Fibroblast of skin of right biceps (primary cell): ENCODE measurements around the gene EPB41.

Experiments used
- DNase-seq: peaks from one replicate; pipeline ENCODE4 v3.0.0-alpha.2; 2013

The EPB41 gene

GRCh38 chr1:28891256-28891655 is 23.1 kb upstream of the EPB41 start:
- no peak for DNase-seq

- DNase-seq: peak; percentile 62
These were observed 20.8 kb upstream of the EPB41 start for GRCh38 chr1:28893403-28894102.

DNA sequence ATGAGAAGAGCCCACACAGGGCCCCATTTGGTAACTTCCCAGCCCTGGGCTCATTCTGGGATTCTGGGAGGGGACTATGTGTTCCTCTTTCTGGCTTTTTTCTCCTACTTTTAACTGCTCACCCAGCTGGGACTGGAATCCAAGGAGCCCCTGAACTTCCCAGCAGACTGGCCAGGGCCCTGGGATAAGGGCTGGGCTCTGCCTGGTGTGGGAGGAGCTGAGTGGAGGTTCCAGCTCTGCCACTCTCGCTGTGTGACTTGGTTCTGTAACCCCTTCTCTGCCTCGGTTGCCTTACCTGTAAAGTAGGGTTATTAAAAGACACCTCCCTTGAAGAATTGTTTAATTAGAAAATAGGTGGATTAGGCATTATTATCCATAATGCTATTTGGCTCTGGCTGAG is 19.6 kb upstream of the EPB41 start:
- DNase-seq: no peak

- DNase-seq: peak; percentile 29
These were observed 18.3 kb upstream of the EPB41 start for GRCh38 chr1:28895896-28896608.

DNA sequence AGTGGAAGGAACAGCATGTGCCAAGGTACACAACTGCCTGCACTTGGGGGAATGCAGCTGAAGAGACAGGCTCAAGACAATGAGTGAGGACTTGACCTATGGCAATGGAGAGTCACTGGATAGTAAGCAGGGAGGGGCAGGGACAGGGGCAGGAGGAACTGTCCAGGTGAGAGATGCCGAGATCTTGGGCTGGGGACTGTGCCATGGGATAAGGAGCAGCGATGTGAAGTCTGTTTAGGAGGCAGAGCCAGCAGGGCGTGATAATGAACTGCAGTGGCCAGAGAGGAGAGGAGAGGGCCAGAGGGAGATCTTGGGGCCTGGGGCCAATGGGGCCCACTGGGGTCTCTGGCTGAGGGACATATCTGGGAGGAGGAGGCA is 17.8 kb upstream of the EPB41 start:
- no peak for DNase-seq

DNA sequence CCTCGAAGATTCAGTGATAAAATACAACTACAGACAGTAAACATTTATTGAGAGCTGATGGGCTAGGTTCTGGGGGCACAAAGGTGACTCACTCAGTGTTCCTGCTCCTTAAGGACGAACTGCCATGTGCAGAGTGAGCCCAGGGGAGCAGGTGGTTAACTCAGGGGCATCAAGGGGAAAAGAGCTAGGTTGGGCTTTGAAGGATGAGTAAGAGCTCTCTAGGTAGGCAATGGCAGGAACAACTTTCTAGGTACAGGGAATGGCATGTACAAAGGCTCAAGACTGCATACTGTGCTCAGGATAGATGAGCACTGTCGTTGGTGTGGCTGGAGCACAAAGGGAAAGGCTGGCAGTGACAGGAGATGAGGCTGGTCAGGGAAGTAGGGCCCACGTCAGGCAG is 16.6 kb upstream of the EPB41 start:
- DNase-seq: no peak

- no peak for DNase-seq
These were observed 15.9 kb upstream of the EPB41 start for GRCh38 chr1:28898405-28898881.

GRCh38 chr1:28899267-28899666 is 15.1 kb upstream of the EPB41 start:
- no peak for DNase-seq

- DNase-seq: no peak
These were observed 13.8 kb upstream of the EPB41 start for GRCh38 chr1:28900562-28900961.

DNA sequence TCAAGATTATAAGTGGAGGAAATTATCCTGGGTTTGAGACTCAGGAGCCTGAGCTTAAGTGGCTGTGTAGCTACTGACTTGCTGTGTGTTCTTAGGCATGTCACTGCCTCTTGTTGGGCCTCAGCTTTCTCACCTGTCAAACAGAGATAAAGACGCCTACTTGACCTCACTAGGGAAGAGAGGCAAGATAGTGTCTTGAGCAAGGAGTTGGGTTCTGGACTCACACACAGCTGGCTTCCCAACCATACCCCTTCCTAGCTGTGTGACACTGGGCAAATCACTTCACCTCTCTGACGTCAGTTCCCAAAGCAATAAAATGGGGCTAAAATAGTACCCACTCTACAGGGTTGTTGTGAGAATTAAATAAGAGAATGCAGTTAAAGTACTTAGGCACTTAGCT is 11.6 kb upstream of the EPB41 start:
- no peak for DNase-seq

DNA sequence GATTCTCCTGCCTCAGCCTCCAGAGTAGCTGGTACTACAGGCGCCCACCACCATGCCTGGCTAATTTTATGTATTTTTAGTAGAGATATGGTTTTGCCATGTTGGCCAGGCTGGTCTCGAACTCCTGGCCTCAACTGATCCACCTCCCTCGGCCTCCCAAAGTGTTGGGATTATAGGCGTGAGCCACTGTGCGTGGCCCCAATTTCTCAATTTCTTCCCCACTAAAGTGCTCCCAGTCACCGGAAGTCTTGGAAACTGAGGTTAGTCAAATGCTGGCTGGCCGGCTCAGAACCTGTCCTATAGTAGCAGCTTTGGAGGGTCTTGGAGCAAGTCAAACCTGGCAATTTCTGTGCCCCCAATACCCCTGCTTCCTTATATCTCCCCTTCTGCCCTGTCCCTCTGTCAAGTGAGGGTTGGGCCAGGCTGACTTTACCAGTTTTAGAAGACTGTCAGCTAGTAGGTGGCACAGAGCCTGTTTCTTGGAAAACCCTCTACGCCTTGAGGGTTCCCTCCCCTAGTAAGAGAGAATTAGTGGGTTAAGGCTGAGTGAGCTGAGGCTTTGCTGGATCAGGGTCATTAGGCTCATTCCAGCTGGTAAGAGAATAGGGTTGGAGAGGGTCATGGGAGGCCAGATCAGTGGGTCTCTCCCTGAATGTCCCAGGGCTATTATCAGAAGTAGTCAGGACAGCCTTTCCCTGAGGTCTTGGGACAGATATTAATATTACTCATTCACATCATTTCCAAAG is 8.3 kb upstream of the EPB41 start:
- no peak for DNase-seq

GRCh38 chr1:28909198-28909597 is 5.2 kb upstream of the EPB41 start:
- no peak for DNase-seq

DNA sequence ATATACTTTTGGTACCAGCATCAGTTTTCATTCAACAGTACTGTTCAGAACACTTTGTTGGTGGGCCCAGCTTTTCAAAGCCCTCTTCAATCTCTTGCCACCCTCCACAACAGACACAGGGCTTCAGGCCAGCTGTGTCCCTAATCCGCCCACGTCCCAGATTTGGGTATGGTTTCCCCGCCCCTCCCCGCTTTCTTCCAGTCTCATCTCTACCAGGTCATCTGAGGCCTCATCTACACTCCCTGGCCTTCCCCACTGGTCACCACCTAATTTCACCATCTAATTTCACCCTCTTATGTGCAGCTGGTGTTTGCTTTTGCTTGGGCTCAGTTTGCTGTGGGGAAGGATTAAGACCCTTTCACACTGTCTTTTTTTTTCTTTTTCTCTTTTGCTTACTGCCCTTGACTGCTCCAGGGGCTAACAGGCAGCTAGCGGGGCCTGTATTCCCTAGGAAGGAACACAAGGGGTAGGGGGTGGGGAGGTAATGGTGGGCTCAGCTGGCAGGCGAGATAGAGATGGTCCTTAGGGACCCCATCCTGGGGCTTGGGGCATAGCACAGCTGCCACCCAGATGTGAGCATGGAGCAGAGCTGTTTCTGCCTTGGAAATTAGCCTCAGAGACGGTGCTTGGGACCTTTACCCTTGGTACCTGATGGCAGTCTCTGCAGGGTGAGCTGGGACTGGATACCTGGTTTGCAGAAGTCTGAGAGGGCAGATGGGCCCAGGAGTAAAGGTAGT is 3.8 kb upstream of the EPB41 start:
- no peak for DNase-seq

DNA sequence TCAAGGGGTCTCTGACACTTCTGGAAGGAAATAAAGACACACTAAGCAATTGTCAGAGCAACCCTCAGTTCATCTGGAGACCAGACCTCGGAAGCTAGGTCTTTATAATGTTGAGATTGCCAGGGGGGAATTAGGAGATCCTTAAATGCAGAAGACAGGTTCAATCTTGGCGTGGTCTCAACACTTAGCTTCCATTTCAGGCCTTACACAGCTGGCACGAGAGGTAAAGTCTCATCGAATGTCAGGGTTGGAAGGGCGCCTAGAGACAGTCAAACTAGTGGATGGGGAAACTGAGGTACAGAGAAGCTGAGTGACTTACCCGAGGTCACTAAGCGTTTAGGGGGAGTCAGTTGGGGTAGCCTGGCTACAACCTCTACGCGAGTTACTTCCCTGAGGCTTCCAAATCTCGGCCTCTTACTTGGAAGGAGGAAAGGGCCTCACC is 562 bp upstream of the EPB41 start:
- DNase-seq: no peak

DNA sequence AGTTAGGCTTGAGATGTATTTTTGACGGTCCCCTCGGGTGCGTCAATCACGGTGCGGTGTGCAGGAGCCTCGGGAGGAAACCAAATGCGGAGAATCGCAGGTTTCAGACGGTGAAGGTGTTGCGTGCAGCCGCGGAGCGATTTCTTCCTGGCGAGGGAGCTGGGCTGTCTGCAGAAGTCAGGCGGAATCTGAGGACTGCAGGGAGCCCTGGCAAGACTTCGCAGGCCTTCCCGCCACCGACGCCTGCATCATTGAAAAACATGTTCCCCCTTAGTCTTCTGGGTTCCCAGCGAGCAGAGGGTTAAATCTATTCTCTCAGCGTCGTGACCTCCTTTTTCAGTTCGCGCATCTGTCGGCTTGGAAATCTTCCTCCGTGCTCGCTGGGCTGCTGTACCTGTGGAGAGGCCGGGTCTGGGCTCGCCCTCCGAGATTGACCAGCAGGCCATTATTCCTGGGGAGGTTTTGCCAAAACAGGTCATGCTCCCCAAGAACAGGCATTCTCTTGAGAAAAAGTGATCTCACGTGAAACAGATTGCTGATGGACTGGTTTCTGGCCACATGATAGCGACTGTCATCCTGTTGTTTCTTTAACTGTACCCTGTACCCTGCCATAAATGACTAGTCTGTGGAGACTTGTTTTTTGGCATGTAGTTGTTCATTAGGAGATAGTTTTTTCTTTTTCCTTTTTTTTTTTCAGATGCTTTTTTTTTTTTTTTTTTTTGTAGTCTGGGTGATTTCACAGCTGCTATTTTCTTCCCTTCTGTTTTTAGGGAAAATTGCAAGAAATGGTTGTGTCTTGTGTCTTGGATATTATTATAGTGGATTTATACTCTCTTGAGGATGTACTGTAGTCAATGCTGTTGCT is 894 bp downstream of the EPB41 start:
- DNase-seq: peak; percentile 61

- DNase-seq: no peak
These were observed 3.4 kb downstream of the EPB41 start for GRCh38 chr1:28917757-28918118.

- no peak for DNase-seq
These were observed 7.0 kb downstream of the EPB41 start for GRCh38 chr1:28921286-28921869.

DNA sequence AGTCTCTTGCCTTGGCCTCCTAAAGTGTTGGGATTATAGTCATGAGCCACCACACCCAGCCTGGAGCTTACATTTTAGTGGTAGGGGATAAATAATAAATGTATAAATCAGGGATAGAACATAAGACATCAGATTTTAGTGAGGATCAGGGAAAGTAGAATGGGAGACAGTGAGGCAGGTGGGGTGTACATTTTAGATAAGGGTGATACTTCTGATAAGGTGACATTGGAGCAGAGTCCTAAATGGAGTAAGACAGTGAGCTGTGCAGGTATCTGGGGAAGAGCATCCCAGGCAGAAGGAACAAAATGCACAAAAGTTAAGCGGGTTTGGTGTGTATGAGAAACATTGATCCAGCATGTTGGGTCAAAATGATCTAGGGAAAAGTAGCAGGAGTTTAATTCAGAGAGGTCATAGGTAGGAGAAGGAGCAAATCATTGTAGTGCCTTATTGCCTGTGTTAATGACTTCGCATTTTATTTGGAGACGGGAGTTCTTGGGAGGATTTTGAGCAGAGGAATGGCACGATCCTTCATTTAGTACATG is 11.1 kb downstream of the EPB41 start:
- no peak for DNase-seq

DNA sequence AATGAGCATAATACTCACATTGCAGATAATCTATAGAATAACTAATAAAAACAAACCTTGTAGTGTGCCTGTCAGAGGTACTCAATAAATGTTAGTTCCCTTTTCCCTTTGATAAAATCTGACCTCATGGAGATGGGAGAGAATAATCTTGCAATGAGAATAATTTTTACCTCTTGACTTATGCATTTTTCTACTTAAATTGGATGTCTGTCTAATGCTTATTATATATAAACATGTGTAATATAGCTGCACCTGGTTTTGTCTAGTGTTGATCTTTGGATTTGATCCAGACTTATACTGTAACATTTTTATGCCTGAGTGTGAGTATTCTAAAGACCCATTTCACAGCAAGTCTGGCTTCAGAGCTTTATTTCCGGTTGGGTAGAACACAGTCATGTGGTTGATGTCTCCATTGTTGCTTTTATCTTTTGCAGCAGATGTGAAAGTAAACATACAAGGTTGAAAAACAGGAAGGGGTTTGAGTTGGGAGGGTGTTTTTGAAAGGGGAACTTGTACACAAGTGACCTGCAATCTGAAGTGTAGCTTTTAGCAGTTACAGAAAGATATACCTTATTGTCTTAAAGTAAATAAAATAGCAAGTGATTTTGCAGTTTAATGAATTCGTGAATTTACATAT is 12.4 kb downstream of the EPB41 start:
- peak; percentile 12 for DNase-seq

GRCh38 chr1:28927266-28927647 is 12.9 kb downstream of the EPB41 start:
- DNase-seq: no peak
